NCI-H1436 (cell line): ENCODE measurements around the gene PSENEN.

Source experiments
- DNase-seq: peaks from one replicate; lab custom pipeline; 2025; lab: John Stamatoyannopoulos, UW

PSENEN gene

GRCh38 chr19:35773020-35773806, 27.8 kb downstream of the PSENEN start:
- no peak for DNase-seq

- no peak for DNase-seq
These were observed 29.0 kb downstream of the PSENEN start for GRCh38 chr19:35774274-35775045.

GRCh38 chr19:35775046-35775297, 29.5 kb downstream of the PSENEN start:
- DNase-seq, result no peak

GRCh38 chr19:35775298-35776101, 30.0 kb downstream of the PSENEN start, which contains the start of gene ARHGAP33:
TSS of gene ARHGAP33 (plus strand) at chr19:35775564. CDS start at chr19:35775659, 95 bp downstream.
- peak; percentile 99 for DNase-seq

- no peak for DNase-seq
These were observed 30.8 kb downstream of the PSENEN start for GRCh38 chr19:35776102-35776788.

DNA sequence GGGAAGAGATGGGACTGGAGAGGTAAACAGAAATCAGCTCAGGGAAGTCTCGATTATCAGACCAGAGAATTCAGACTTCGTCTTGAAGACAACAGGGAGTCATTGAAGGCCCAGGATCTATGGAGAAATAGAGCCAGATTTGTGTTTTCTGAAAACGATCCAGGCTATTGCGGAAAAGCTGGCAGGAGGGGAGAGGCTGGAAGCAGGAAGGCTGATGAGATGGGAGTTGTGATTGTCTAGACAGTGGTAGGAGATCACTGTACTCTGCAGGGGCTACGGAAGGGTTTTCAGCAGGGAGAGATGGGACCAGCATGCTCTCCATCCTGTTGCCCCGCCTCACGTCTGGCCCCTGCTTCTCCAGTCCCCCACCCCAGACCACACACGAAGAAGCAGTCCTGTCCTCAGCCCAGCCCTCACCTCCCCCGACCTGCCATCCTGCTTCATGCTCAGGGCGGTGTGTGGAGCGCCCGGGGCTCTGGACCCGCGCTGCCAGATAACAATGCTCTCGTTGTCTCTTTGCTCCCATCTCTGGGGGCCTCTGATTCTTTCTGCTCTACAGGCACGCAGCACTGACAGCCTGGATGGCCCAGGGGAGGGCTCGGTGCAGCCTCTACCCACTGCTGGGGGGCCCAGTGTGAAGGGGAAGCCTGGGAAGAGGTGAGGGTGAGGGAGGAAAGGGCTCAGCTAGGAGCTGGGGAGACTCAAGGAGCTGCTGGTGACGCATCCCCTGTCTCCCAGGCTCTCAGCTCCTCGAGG, 31.8 kb downstream of the PSENEN start:
- no peak for DNase-seq

DNA sequence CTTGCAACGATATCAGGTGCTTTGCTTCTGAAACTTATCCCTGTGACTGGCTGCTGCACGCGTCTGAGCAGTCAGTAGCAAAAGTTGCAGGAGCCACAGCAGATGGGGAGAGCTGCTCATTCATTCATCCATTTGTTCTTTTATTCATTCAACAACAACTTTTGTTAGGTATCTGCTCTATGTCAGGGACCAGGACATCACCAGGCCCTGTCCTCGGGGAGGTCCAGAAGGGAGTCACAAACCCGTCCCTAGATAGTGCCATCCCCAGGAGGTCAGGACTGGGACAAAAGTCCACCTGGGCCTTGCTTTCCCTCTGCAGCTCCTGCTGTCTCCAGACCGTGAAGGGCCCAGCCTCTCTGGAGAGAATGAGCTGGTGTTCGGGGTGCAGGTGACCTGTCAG, 32.5 kb downstream of the PSENEN start:
- no peak for DNase-seq

DNA sequence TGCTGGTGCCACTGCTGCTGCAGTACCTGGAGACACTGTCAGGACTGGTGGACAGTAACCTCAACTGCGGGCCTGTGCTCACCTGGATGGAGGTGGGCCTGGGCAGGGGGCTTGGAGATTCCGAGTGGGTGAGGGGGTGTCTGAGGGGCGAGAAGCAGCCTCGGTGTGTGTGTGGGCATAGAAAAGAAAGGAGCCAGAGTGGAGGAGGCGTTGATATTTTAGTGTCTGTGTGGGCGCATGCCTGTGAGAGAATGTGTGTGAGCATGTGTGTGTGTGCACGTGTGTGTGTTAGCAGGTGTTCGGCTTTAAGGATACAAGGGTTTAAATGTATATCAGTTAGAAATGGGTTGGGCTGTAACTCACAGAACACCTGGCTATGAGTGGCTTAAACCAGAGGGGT, 33.6 kb downstream of the PSENEN start:
- DNase-seq, result no peak

DNA sequence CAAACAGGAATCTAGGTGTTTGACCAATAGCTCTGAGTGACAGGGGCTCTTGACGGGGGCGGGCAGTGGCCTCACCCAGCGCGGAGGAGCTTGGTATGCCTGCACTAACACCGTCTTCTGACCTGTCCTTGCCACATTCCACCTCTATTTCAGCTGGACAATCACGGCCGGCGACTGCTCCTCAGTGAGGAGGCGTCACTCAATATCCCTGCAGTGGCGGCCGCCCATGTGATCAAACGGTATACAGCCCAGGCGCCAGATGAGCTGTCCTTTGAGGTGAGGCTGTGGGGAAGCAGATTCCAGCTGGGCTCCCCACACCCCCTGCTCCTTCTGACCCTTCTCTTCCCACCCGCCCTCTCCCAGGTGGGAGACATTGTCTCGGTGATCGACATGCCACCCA, 34.6 kb downstream of the PSENEN start:
- DNase-seq, result no peak

- DNase-seq, result no peak
These were observed 35.3 kb downstream of the PSENEN start for GRCh38 chr19:35780717-35781116.

DNA sequence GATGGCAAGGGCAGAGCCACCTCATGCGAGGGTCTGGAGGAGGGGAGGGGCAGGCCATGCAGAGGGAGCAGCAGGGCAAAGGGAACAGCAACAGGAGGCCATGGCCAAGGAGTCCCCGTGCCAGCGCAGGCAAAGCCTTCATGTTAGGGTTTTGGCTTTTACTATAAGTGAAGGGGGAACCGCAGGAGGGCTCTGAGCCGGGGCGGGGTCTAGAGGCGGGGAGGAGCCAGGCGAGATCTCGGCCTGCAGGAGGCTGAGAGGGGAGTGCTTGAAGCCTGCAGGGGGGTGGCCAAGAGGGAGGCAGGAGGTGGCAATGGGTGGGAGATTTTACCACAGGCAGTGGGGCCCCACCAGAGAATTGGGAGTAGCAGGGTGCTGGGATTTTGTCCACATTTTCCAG, 36.2 kb downstream of the PSENEN start:
- no peak for DNase-seq

DNA sequence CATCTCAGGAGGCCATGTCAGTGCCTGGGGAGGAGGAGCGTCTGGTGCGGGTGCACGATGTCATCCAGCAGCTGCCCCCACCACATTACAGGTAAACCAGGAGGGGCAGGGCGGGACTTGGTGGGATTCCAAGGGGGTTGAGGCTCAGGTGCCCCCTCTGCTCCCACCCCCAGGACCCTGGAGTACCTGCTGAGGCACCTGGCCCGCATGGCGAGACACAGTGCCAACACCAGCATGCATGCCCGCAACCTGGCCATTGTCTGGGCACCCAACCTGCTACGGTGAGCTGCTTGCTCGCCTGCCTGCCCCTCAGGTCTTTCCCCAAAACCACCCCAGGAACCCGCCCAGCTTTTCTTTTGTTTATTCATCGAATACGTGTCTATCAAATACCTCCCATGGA, 37.1 kb downstream of the PSENEN start:
- DNase-seq, result no peak

DNA sequence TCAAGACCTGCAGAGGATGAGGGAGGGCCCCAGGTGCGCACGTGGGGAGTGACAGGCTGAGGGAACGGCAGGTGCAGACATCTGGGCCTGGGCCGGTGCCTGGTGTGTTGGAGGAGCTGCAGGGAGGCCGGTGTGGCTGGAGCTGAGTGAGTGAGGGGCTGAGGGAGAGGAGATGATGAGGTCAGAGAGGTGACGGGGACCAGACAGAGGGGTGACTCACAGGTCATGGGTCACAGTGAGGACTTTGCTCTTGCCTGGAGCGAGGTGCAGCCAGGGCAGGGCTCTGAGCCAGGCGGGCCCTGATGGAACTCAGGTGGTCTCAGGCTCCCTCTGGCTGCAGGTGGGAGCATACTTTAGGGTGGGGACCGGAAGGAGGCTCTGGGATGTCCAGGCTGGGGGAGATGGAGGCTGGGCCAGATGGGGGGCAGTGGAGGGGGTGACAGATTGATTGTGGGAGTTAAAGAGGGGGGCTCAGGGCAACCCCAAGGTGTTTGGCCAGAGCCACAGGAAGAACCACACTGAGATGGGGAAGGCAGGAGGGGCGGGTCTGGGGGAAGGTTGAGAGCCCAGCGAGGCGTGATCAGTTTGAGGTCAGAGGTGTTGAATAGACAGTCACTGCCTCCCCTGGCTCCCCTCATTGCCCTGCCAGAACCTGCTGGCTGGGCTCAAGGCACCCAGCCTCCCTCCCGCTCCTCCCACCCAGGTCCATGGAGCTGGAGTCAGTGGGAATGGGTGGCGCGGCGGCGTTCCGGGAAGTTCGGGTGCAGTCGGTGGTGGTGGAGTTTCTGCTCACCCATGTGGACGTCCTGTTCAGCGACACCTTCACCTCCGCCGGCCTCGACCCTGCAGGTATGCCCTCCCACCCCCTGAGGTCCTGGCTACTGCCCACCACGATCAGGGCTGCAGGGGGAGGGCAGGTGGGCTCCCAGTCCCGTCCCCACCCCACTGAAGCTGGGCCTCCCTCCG, 38.3 kb downstream of the PSENEN start:
- no peak for DNase-seq

GRCh38 chr19:35784503-35785338, 39.3 kb downstream of the PSENEN start:
- no peak for DNase-seq

DNA sequence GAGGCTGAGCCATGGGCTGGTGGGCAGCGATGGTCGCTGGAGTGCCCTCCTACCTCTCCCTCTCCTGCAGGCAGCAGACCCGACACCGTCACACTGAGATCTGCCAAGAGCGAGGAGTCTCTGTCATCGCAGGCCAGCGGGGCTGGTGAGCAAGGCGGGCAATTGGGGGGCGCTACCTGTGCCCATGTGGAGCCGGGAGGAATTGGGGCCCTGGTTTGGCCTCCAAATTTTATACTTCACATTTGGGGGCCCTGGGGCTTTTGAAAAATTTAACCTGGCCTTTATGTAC, 39.8 kb downstream of the PSENEN start:
- no peak for DNase-seq

DNA sequence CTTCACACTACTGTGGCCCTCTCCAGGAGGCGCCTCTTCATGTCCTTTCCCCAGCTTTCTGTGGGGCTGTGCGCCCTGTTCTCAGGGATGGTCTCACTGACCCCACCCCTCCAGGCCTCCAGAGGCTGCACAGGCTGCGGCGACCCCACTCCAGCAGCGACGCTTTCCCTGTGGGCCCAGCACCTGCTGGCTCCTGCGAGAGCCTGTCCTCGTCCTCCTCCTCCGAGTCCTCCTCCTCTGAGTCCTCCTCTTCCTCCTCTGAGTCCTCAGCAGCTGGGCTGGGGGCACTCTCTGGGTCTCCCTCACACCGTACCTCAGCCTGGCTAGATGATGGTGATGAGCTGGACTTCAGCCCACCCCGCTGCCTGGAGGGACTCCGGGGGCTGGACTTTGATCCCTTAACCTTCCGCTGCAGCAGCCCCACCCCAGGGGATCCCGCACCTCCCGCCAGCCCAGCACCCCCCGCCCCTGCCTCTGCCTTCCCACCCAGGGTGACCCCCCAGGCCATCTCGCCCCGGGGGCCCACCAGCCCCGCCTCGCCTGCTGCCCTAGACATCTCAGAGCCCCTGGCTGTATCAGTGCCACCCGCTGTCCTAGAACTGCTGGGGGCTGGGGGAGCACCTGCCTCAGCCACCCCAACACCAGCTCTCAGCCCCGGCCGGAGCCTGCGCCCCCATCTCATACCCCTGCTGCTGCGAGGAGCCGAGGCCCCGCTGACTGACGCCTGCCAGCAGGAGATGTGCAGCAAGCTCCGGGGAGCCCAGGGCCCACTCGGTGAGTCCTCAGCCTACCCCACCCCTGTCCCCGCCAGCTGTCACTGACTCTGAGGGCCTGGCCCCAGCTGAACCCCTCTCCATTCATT, 41.1 kb downstream of the PSENEN start:
- DNase-seq, result no peak

GRCh38 chr19:35787227-35787799, 41.9 kb downstream of the PSENEN start:
- no peak for DNase-seq
